ENCODE results near the gene PPM1A.

PPM1A gene

DNA sequence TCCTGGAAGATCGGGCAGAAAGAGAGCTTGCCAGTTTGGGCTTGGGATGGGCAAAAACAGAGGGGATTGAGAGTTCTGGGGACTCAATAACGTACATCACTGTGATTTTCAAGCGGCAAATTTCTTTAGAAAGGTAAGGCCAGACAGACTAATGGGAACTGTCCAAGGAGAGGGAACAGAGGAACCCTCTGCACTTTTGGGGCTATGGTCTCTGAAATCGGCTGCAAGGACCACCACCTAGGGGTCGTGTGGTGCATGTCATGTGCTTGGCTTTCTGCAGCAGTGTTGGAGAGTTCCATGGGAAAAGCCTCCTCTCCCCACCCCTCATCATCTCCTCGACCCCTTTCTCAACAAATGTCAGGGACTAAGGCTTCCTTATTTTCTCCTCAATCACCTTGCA, 79.6 kb downstream of the PPM1A start:
- peaks cover 49% of the 10 kb centered on the region for H3K4me1 Mint-ChIP-seq
- peaks cover 46% of the 10 kb centered on the region for H3K27me3 Mint-ChIP-seq
- H3K27ac Mint-ChIP-seq: no peak overlapping the region
- DNase-seq: no peak
- H3K9me3 Mint-ChIP-seq: no peaks in the 10 kb centered on the region
- peak overlapping the region; percentile 26 for H3K4me3 Mint-ChIP-seq
- H3K36me3 Mint-ChIP-seq: no peaks in the 10 kb centered on the region
- CTCF ChIA-PET: interaction anchor here (1.0 to 2.0 kb wide), 2 partner anchors 20 to 64 kb away, joined by 3 to 4 read pairs; no protein-coding TSS in a partner anchor

DNA sequence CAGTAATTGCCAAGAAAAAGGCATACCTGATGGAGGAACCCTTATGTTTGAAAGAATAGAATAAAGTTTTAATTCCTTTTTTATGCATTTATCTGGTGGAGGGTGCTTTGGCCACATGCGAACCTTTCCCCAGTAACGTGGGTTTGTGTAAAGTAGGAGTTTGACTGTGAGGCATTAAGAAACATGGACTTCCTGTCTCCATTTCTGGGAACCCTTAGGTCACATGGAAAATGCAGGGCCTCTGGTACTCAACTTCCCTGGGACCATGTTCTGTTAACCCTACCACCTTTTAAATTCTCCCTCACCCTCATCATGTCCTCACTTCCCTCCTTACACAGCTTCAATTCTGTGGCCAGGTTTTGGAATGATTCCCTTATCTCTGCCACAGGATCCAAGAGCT, 80.3 kb downstream of the PPM1A start:
- DNase-seq: no peak
- H3K4me1 Mint-ChIP-seq: peaks cover 49% of the 10 kb centered on the region
- H3K36me3 Mint-ChIP-seq: no peaks in the 10 kb centered on the region
- CTCF ChIA-PET: interaction anchor here (1.1 kb wide), 1 partner anchor 30 kb away, joined by 3 read pairs; no protein-coding TSS in a partner anchor
- H3K9me3 Mint-ChIP-seq: no peaks in the 10 kb centered on the region
- no peak overlapping the region for H3K27ac Mint-ChIP-seq
- H3K27me3 Mint-ChIP-seq: peaks cover 52% of the 10 kb centered on the region
- no peak overlapping the region for H3K4me3 Mint-ChIP-seq

DNA sequence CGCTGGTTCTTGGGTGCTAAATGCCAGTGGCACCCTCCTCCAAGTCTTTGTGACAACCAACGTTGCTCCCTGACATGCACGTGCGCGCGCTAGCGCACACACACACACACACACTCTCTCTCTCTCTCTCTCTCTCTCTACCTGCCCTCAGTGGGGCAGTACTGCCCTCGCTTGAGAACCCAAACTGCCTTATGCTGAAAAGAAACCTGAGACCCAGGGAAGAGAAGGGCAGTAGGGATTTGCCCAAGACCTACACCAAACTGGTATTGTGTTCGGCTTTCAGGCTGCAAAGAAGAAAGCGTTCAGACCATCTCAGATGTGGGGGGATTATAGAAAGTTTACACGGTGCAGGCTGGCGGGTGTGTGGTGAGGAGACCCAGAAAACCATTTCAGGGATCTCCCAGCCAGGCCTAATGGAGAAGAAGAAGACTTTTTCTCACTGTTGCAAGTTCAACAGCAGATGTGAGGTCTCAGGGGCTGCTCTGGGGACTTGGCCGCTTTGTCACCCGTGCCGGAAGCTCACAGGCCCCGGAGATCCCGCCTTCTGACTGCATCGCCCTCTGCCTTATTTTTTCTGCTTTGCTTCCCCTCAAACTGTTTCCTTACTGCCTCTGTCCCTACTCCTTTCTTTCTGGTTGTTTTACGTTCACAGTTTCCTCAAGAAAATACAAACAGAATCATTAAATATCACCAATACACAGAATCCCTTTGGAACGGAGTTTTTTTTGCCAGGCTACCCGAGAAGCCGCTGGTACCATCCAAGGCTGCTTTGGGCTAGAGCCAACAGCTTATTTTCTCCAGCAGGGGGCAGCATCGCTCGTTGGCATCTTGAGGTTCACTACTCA, 82.4 kb downstream of the PPM1A start:
- Mint-ChIP-seq H3K36me3 (no peaks in the 10 kb centered on the region), H3K27me3 (peaks cover 41% of the 10 kb centered on the region), H3K9me3 (no peaks in the 10 kb centered on the region), H3K4me1 (peaks cover 49% of the 10 kb centered on the region), H3K4me3 (peak overlapping the region; percentile 82), H3K27ac (peak overlapping the region; percentile 93)
- CTCF ChIA-PET: interaction anchor here (0.6 to 2.8 kb wide), 21 partner anchors 12 to 759 kb away, joined by 3 to 19 read pairs (median 4); no protein-coding TSS in a partner anchor
- peak; percentile 82 for DNase-seq

DNA sequence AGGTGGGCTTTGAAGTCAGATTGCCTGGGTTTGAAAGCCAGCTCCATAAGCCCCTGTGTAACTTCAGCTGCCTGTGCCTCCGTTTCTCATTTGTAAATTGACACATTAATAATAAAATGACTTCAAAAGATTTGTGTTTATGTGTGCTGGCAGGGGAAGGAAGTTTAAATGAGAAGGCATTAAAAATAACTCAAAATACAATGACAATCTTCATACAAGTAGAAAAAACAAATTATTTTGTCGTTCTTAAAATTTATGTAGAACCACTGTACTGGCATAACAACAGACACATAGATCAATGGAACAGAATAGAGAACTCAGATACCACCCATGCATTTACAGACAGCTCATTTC, 83.0 kb downstream of the PPM1A start:
- Mint-ChIP-seq H3K9me3 (no peaks in the 10 kb centered on the region), H3K4me3 (peak overlapping the region; percentile 82), H3K27ac (peak overlapping the region; percentile 93), H3K27me3 (peaks cover 43% of the 10 kb centered on the region), H3K36me3 (no peaks in the 10 kb centered on the region), H3K4me1 (peaks cover 45% of the 10 kb centered on the region)
- CTCF ChIA-PET: interaction anchor here (0.7 to 2.8 kb wide), 17 partner anchors 15 to 760 kb away, joined by 3 to 19 read pairs (median 4); no protein-coding TSS in a partner anchor
- no peak for DNase-seq

DNA sequence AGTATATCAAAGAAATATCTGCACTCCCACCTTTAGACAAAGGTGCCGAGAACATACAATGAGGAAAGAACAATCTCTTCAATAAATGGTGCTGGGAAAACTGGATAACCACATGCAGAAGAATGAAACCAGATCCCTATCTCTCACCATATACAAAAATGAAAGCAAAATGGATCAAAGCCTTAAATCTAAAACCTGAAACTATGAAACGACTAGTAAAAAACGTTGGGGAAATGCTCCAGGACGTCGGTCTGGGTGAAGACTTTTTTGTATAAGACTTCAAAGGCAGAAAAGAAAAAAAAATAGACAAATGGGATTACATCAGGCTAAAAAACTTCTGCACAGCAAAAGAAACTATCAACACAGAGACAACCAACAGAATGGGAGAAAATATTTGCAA, 83.8 kb downstream of the PPM1A start:
- H3K4me1 Mint-ChIP-seq: peaks cover 39% of the 10 kb centered on the region
- peak overlapping the region; percentile 21 for H3K4me3 Mint-ChIP-seq
- DNase-seq: no peak
- peak overlapping the region; percentile 24 for H3K27ac Mint-ChIP-seq
- H3K36me3 Mint-ChIP-seq: no peaks in the 10 kb centered on the region
- H3K27me3 Mint-ChIP-seq: peaks cover 40% of the 10 kb centered on the region
- H3K9me3 Mint-ChIP-seq: no peaks in the 10 kb centered on the region
- CTCF ChIA-PET: interaction anchor here (0.8 to 2.8 kb wide), 7 partner anchors 14 to 229 kb away, joined by 3 to 19 read pairs (median 5); no protein-coding TSS in a partner anchor

DNA sequence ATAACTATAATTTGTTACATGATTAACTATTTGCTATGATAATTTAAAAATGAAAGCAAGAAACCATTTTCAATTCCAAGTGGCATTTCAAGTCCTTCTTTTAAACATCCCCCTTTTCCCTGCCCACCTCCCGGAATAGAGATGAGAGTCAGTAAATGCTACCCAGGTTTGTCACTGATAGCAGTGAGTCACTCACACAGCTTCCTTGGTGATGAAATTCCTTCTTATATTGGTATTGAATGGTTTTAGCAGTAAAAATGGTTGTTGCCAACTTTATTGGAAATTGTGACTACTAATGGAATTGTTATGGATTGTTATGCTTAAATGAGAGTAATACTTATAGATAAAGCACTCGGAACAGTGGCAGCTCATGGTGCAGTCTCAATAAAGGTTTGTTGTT, 90.5 kb downstream of the PPM1A start:
- DNase-seq: no peak
- no peaks in the 10 kb centered on the region for H3K4me1 Mint-ChIP-seq
- CTCF ChIA-PET: interaction anchor here (0.7 to 1.3 kb wide), 2 partner anchors 8 to 62 kb away, joined by 3 to 4 read pairs; no protein-coding TSS in a partner anchor
- no peak overlapping the region for H3K27ac Mint-ChIP-seq
- no peaks in the 10 kb centered on the region for H3K36me3 Mint-ChIP-seq
- no peak overlapping the region for H3K4me3 Mint-ChIP-seq
- H3K9me3 Mint-ChIP-seq: no peaks in the 10 kb centered on the region
- peaks cover 14% of the 10 kb centered on the region for H3K27me3 Mint-ChIP-seq

DNA sequence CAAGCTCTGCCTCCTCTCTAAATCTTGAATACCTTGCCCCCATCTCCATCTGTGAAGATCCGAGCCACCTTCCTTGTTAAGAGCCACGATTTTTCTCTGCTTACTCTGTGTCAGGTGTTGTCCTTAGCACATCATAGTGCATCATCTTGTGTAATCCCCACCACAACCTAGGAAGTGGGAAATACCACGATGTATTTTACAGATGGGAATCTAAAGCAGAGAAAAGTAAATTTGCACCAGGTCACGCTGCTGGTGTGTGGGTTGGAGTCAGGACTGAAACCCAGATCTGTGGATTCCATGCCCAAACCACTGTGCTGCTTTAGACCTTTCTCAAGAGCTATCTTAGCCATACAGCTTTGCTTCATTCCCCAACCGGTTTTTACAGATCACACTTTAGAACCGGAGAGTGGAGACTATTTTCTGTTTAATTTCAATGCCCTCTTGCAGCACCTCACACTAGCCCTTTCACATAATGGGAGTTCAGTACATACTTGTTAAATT, 94.6 kb downstream of the PPM1A start:
- Mint-ChIP-seq H3K4me3 (no peak overlapping the region), H3K27ac (no peak overlapping the region), H3K9me3 (no peaks in the 10 kb centered on the region), H3K36me3 (no peaks in the 10 kb centered on the region), H3K27me3 (no peaks in the 10 kb centered on the region), H3K4me1 (no peaks in the 10 kb centered on the region)
- CTCF ChIA-PET: interaction anchor here (1.2 kb wide), 1 partner anchor 13 kb away, joined by 3 read pairs; no protein-coding TSS in a partner anchor
- no peak for DNase-seq

DNA sequence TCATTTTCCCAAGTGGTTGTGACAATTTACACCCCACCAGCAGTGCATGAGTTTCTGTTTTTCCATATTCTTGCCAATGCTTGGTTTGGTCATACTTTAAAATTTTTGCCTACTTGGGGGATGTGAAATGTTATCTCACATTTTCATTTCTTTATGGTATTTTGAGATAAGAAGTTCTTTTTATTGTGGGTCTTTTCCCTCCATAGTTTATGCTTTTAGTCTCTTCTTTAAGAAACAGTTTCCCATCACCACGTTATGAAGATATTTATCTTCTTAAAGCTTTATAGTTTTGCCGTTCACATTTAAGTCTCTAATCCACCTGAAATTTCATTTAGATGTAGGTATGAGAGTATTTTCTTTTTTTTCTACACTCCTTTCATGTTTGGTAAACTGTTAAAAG, 95.7 kb downstream of the PPM1A start:
- CTCF ChIA-PET: no interaction called here
- no peak for DNase-seq
- no peaks in the 10 kb centered on the region for H3K4me1 Mint-ChIP-seq
- H3K27ac Mint-ChIP-seq: no peak overlapping the region
- H3K4me3 Mint-ChIP-seq: no peak overlapping the region
- no peaks in the 10 kb centered on the region for H3K36me3 Mint-ChIP-seq
- peaks cover 2% of the 10 kb centered on the region for H3K27me3 Mint-ChIP-seq
- no peaks in the 10 kb centered on the region for H3K9me3 Mint-ChIP-seq

DNA sequence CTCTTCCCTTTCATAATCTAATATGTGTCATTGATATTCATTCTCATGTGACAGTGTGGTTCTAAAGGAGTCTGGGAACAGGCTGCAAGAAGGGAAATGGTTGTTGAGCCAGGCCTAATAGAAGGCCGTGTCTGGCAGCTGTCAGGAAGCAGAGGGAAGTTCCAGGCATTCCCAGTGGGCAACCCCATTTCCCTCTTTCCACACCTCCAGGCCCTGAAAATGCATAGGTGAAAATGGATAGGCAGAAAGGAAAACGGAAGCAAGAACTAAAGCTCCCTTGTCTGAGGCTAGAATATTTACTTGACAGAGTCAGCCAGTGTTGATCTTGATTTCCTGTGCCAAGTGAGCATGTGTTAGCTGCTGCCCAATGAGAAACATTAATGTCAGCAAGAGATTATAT, 97.7 kb downstream of the PPM1A start:
- H3K9me3 Mint-ChIP-seq: no peaks in the 10 kb centered on the region
- H3K27me3 Mint-ChIP-seq: peaks cover 8% of the 10 kb centered on the region
- DNase-seq: no peak
- CTCF ChIA-PET: interaction anchor here (0.5 to 2.0 kb wide), 4 partner anchors 8 to 215 kb away, joined by 3 to 9 read pairs (median 4); no protein-coding TSS in a partner anchor
- no peak overlapping the region for H3K4me3 Mint-ChIP-seq
- H3K36me3 Mint-ChIP-seq: no peaks in the 10 kb centered on the region
- no peaks in the 10 kb centered on the region for H3K4me1 Mint-ChIP-seq
- H3K27ac Mint-ChIP-seq: no peak overlapping the region

DNA sequence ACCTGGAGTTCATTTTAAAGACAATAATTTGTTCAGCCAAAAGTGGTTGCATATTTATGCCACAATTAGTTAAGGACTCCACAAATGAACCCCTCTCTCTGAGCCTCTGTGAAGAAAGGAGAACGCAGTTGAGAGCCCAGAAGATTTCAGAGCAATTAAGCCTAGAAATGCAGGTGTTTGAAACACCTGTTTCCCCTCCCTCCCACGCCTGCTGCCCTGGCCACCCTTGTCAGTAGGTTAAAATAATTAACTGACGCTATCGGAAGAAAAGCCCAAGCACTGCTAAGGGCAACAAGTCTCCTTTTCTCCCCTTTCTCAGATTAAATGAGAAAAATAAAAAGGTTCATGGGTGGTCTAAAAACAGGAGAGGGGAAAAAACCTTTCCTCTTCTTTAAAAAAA, 99.2 kb downstream of the PPM1A start:
- no peaks in the 10 kb centered on the region for H3K9me3 Mint-ChIP-seq
- H3K27ac Mint-ChIP-seq: no peak overlapping the region
- H3K36me3 Mint-ChIP-seq: no peaks in the 10 kb centered on the region
- CTCF ChIA-PET: interaction anchor here (3.9 kb wide), 1 partner anchor 17 kb away, joined by 15 read pairs; no protein-coding TSS in a partner anchor
- H3K4me3 Mint-ChIP-seq: no peak overlapping the region
- no peak for DNase-seq
- peaks cover 8% of the 10 kb centered on the region for H3K27me3 Mint-ChIP-seq
- H3K4me1 Mint-ChIP-seq: no peaks in the 10 kb centered on the region
